NCI-H128 (cell line): ENCODE data around the gene ANKRD17.
"Not testable (repeated sequence)": the region's sequence is repeated elsewhere in the genome, so short reads cannot be mapped to it uniquely, and the experiment has no call there.

ENCODE experiments used
- DNase-seq: peaks from one replicate; lab custom pipeline; 2025; ENCODE audit not compliant: unreplicated experiment; lab: John Stamatoyannopoulos, UW

ANKRD17 gene

GRCh38 chr4:73206236-73206635 lies 52.4 kb downstream of the ANKRD17 start:
- DNase-seq = no peak

- no peak for DNase-seq
These were observed 53.1 kb downstream of the ANKRD17 start for GRCh38 chr4:73205482-73205881.

- not testable (repeated sequence) for DNase-seq
These were observed 54.6 kb downstream of the ANKRD17 start for GRCh38 chr4:73203976-73204375.

- no peak for DNase-seq
These were observed 61.4 kb downstream of the ANKRD17 start for GRCh38 chr4:73197220-73197619.

GRCh38 chr4:73194064-73194463 lies 64.5 kb downstream of the ANKRD17 start:
- no peak for DNase-seq

GRCh38 chr4:73193659-73194058 lies 64.9 kb downstream of the ANKRD17 start:
- no peak for DNase-seq

GRCh38 chr4:73193155-73193554 lies 65.4 kb downstream of the ANKRD17 start:
- DNase-seq = no peak

GRCh38 chr4:73189274-73189810 lies 69.3 kb downstream of the ANKRD17 start:
- no peak for DNase-seq

- DNase-seq = no peak
These were observed 71.3 kb downstream of the ANKRD17 start for GRCh38 chr4:73187325-73187724.

GRCh38 chr4:73185903-73186302 lies 72.7 kb downstream of the ANKRD17 start:
- DNase-seq = no peak

GRCh38 chr4:73181231-73181630 lies 77.4 kb downstream of the ANKRD17 start:
- DNase-seq = no peak

- no peak for DNase-seq
These were observed 80.2 kb downstream of the ANKRD17 start for GRCh38 chr4:73178389-73178788.

- DNase-seq = no peak
These were observed 86.4 kb downstream of the ANKRD17 start for GRCh38 chr4:73172161-73172560.

GRCh38 chr4:73170518-73171198 lies 87.9 kb downstream of the ANKRD17 start:
- no peak for DNase-seq

GRCh38 chr4:73166212-73166611 lies 92.4 kb downstream of the ANKRD17 start:
- DNase-seq = no peak

GRCh38 chr4:73161527-73162185 lies 96.9 kb downstream of the ANKRD17 start:
- no peak for DNase-seq

GRCh38 chr4:73156394-73156793 lies 102.2 kb downstream of the ANKRD17 start:
- no peak for DNase-seq

GRCh38 chr4:73152893-73153292 lies 105.7 kb downstream of the ANKRD17 start:
- DNase-seq = no peak

GRCh38 chr4:73142995-73143547 lies 115.5 kb downstream of the ANKRD17 start:
- no peak for DNase-seq

GRCh38 chr4:73139991-73140390 lies 118.6 kb downstream of the ANKRD17 start:
- DNase-seq = no peak

- DNase-seq = no peak
These were observed 119.4 kb downstream of the ANKRD17 start for GRCh38 chr4:73139245-73139644.

GRCh38 chr4:73137121-73137520 lies 121.5 kb downstream of the ANKRD17 start:
- DNase-seq = no peak
